Gastrocnemius medialis (tissue), 4 donors: ENCODE data around the gene EIF2AK2. TPM values are rescaled to one million over a fixed set of nuclear protein-coding genes. Genes with fewer than 3 reads are reported as not detected.

Source experiments
- ATAC-seq, 2 donors: fragments of 150-250 bp; one replicate each; pipeline ENCODE4 v1.9.1; 2016
- DNase-seq, 2 donors: peaks; one replicate each; pipeline ENCODE4 v3.0.0-alpha.2; 2019
- H3K27ac ChIP-seq, 4 donors: fragments of 200-600 bp; sonication (generic); 1 replicate in 1 of 4; 2 replicates in 3 of 4; pipeline ENCODE4 v1.5.1; 2016 to 2018; ENCODE audit warnings: mild to moderate bottlenecking in 2 of 4, moderate library complexity in 1 of 4
- H3K27me3 ChIP-seq, 3 donors: fragments of 200-600 bp; sonication (generic) in 2 of 3; 1 replicate in 1 of 3; 2 replicates in 2 of 3; pipeline versions ENCODE4 v1.5.1 to v1.6.0; 2016 to 2019; ENCODE audit warnings: mild to moderate bottlenecking in 1 of 3, moderate library complexity in 1 of 3
- H3K36me3 ChIP-seq, 2 donors: fragments of 200-600 bp; sonication (generic) in 1 of 2; one replicate each; pipeline ENCODE4 v1.5.1; 2017 to 2018
- H3K4me1 ChIP-seq, 2 donors: fragments of 200-600 bp; sonication (generic) in 1 of 2; one replicate each; pipeline ENCODE4 v1.5.1; 2016 to 2017; ENCODE audit warnings: mild to moderate bottlenecking in 2 of 2
- H3K4me3 ChIP-seq, 4 donors: fragments of 200-600 bp; sonication (generic) in 3 of 4; 1 replicate in 1 of 4; 2 replicates in 3 of 4; pipeline ENCODE4 v1.5.1; 2016 to 2019; ENCODE audit warnings: mild to moderate bottlenecking in 2 of 4
- H3K9me3 ChIP-seq, 3 donors: fragments of 200-600 bp; sonication (generic) in 2 of 3; 1 replicate in 1 of 3; 2 replicates in 2 of 3; pipeline ENCODE4 v1.5.1; 2016 to 2019
- POLR2A ChIP-seq, 2 donors: fragments of 450-650 bp; IDR thresholded peaks; one replicate each; pipeline ENCODE4 v1.6.1; 2017; ENCODE audit warnings: antibody characterized with exemption in 2 of 2, mild to moderate bottlenecking in 2 of 2, moderate library complexity in 2 of 2
- in situ Hi-C, 4 donors: fragments of 200-750 bp; cut with MboI; loops; one replicate each; pipeline versions ENCODE4 v1.15.0 to v1.8.0; 2017; ENCODE audit warnings: low sequenced_read_pairs in 4 of 4
- intact Hi-C: fragments of 100-400 bp; cut with DNase I; formaldehyde crosslinking; loops from one replicate; pipeline ENCODE4 v1.15.1; 2023; ENCODE audit warnings: low total_unique reads
- total RNA-seq, 4 donors: library from RNA; depleted of rRNA; stranded (reverse); fragments of >200 nt; gene quantifications; one replicate each; pipeline versions ENCODE4 v1.1.0 to v1.2.3, GENCODE V29; 2016
- TF ChIP-seq, protein P1 (sequence below), 5 experiments: fragments of 450-650 bp in 3 of 5; fragments of 200-600 bp in 2 of 5; sonication (generic) in 2 of 5; IDR thresholded peaks in 4 of 5; conservative IDR thresholded peaks in 1 of 5; 1 replicate in 4 of 5; 2 replicates in 1 of 5; pipeline ENCODE4 v1.5.1; 2016 to 2019; ENCODE audit warnings: antibody characterized with exemption in 5 of 5, mild to moderate bottlenecking in 3 of 5, moderate library complexity in 3 of 5

EIF2AK2 gene
- total RNA-seq, 4 donors from 2014 or later, result 3.9 to 11.0 (median 6.9) TPM

DNA sequence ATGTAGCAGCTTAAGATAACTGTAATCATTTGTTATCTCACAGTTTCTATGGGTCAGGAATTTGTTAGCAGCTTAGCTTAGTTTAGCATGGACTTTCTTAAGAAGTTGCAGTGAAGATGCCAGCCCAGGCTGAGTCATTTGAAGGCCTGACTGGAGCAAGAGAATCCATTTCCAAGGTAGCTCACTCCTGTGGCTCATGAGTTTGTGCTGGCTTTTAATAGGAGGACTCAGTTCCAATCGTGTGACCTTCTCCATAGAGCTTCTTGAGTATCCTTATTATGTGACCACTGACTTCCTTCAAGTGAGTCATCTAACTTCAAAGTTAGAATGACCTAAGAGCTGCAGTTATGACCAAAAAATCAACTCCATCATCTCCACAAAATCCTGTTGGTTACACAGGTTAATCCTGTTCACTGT, 71.0 kb downstream of the EIF2AK2 start:
- no peaks in the 10 kb centered on the region for H3K9me3 ChIP-seq
- intact Hi-C loops, result loop anchor here (5.0 kb wide), 1 partner anchor 842 kb away; the partner anchor contains the start of gene RMDN2
- DNase-seq, result no peak
- in situ Hi-C loops, result no loop called here
- TF ChIP-seq POLR2A (IDR thresholded peaks at IDR 0.05), result no peak
- TF ChIP-seq, protein P1, sequence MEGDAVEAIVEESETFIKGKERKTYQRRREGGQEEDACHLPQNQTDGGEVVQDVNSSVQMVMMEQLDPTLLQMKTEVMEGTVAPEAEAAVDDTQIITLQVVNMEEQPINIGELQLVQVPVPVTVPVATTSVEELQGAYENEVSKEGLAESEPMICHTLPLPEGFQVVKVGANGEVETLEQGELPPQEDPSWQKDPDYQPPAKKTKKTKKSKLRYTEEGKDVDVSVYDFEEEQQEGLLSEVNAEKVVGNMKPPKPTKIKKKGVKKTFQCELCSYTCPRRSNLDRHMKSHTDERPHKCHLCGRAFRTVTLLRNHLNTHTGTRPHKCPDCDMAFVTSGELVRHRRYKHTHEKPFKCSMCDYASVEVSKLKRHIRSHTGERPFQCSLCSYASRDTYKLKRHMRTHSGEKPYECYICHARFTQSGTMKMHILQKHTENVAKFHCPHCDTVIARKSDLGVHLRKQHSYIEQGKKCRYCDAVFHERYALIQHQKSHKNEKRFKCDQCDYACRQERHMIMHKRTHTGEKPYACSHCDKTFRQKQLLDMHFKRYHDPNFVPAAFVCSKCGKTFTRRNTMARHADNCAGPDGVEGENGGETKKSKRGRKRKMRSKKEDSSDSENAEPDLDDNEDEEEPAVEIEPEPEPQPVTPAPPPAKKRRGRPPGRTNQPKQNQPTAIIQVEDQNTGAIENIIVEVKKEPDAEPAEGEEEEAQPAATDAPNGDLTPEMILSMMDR (IDR thresholded peaks at IDR 0.05 in 4 of 5, conservative IDR thresholded peaks at IDR 0.05 in 1 of 5), result no peak
- peaks cover 22 to 24% of the 10 kb centered on the region in 2 donors for H3K4me1 ChIP-seq
- H3K4me3 ChIP-seq, result no peak overlapping the region
- peaks cover 0 to 27% of the 10 kb centered on the region in 2 donors for H3K36me3 ChIP-seq
- no peaks in the 10 kb centered on the region for H3K27me3 ChIP-seq
- no peak for ATAC-seq
- H3K27ac ChIP-seq, result no peak overlapping the region

- intact Hi-C loops, result loop anchor here (1.0 to 5.0 kb wide), 3 partner anchors 117 to 843 kb away; partner anchors contain the start of genes CEBPZ, NDUFAF7 and RMDN2
- H3K36me3 ChIP-seq, result peaks cover 0 to 18% of the 10 kb centered on the region in 2 donors
- no peak for TF ChIP-seq POLR2A (IDR thresholded peaks at IDR 0.05)
- TF ChIP-seq, protein P1 (IDR thresholded peaks at IDR 0.05 in 4 of 5, conservative IDR thresholded peaks at IDR 0.05 in 1 of 5), result no peak
- in situ Hi-C loops, result no loop called here
- no peak for DNase-seq
- peak overlapping the region; percentile 65 to 96 (median 90) for H3K4me3 ChIP-seq
- no peaks in the 10 kb centered on the region for H3K27me3 ChIP-seq
- no peaks in the 10 kb centered on the region for H3K9me3 ChIP-seq
- no peak for ATAC-seq
- peaks cover 28 to 32% of the 10 kb centered on the region in 2 donors for H3K4me1 ChIP-seq
- peak overlapping the region; percentile 83 to 91 (median 84) for H3K27ac ChIP-seq
Observed at GRCh38 chr2:37084797-37085196, 72.0 kb downstream of the EIF2AK2 start.

DNA sequence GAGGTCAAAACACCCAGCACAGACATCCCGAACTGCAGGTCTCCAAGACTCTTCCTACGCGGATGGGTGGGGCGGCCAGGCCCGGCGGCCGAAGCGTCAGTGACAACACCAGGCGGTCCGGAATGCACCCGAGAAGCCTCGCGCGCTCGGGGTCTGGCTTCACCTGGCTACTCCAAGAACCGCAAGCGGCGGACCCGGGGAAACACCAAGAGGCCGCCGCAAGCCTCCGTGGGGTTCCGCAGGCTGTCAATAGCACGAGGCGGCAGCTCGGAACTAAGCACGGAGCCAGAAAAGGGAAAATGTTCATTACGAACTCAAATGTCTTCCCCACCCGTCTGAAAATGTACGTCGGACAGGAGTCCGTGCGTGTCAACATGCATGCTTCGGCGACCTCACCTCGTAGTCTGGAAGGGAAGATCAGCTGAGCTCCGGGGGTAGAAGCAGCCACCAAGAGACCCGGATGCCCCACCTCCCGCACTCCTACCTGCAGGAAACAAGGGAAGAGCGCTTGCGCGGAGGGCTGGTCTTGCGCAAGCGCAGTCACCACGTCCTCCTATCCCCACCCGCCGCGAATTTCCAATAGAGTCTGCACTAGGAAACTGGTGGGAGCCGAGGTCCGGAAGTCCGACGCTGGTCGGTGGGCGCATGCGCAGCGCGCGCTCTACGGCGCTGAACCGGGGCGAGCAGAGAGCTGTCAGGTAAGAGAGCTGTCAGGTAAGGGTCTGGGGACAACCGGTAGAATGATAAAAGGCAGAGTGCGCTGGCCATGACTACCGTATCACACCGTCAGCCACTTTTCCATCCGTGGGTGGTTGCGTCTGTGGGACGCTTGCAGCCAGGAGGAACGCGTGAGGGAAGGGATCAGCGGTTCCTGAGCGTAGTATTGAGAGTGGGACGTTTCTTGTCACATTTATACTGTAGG, 72.6 kb downstream of the EIF2AK2 start, which contains the start of the genes GPATCH11 and HEATR5B:
TSS of gene GPATCH11 (plus strand) at position 646 of the 922 bp plus-strand sequence. CDS start 3,864 bp downstream, outside the sequence.
TSS of gene HEATR5B (minus strand) at position 500 of the 922 bp plus-strand sequence. CDS start 958 bp downstream, outside the sequence.
- intact Hi-C loops (loop anchor here (1.0 to 5.0 kb wide), 2 partner anchors 117 to 148 kb away; partner anchors contain the start of genes CEBPZ and NDUFAF7), in situ Hi-C loops (no loop called here)
- Histone ChIP-seq H3K4me3 (peak within 1 kb of the TSS; percentile 65 to 96 (median 90)), H3K27me3 (no peaks in the 10 kb centered on the region), H3K27ac (peak within 1 kb of the TSS; percentile 83 to 91 (median 84)), H3K36me3 (peaks cover 0 to 17% of the 10 kb centered on the region in 2 donors), H3K4me1 (peaks cover 28 to 33% of the 10 kb centered on the region in 2 donors), H3K9me3 (no peaks in the 10 kb centered on the region)
- TF ChIP-seq, protein P1 (IDR thresholded peaks at IDR 0.05 in 4 of 5, conservative IDR thresholded peaks at IDR 0.05 in 1 of 5), result no peak
- TF ChIP-seq POLR2A (IDR thresholded peaks at IDR 0.05), result peak; percentile 55
- DNase-seq (peak; percentile 95 to 96), ATAC-seq (peak; percentile 99)

GRCh38 chr2:37080689-37081088, 76.1 kb downstream of the EIF2AK2 start:
- Histone ChIP-seq H3K27me3 (no peaks in the 10 kb centered on the region), H3K4me1 (peaks cover 28 to 33% of the 10 kb centered on the region in 2 donors), H3K9me3 (no peaks in the 10 kb centered on the region), H3K27ac (peak overlapping the region in 1 of 4 donors; percentile 14), H3K4me3 (no peak overlapping the region), H3K36me3 (peaks cover 0 to 36% of the 10 kb centered on the region in 2 donors)
- in situ Hi-C loops (no loop called here), intact Hi-C loops (loop anchor here (5.0 kb wide), 1 partner anchor 152 kb away; the partner anchor contains the start of genes CEBPZ and NDUFAF7)
- DNase-seq (no peak), ATAC-seq (no peak)
- TF ChIP-seq, protein P1 (IDR thresholded peaks at IDR 0.05 in 4 of 5, conservative IDR thresholded peaks at IDR 0.05 in 1 of 5), result no peak
